Measurements from ENCODE around the gene GPRIN3.

DNA sequence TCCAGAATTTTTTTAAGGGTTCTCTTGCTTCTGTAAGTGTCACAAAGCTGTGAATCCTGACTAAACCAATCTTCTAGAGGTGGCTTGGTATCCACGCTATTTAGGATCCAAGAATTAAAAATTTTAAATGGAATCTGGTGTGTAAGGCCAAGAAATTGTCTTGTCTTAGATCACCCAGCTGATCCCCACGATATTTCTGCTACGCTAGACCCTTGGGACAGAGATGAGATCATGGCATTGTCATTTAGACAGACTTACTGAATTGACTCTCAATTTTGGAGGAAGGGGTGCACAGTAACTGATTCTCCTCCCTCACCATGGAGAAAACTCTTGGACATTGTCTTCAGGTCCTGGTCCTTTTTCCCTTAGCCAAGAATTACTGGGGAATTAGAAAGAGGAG, 5.7 kb downstream of the GPRIN3 start:
- TF ChIP-seq MZF1 (tag by site-specific recombination; IDR thresholded peaks at IDR 0.05; ENCODE audit: borderline replicate concordance) (no peak), ZBTB8A (tag by site-specific recombination; IDR thresholded peaks at IDR 0.05) (no peak), ZNF335 (tag by site-specific recombination; conservative IDR thresholded peaks at IDR 0.05) (no peak), ZFP3 (tag by site-specific recombination; IDR thresholded peaks at IDR 0.05; ENCODE audit: low read depth) (no peak), ZNF155 (tag by site-specific recombination; IDR thresholded peaks at IDR 0.05) (no peak)
- TF ChIP-seq, protein P1, sequence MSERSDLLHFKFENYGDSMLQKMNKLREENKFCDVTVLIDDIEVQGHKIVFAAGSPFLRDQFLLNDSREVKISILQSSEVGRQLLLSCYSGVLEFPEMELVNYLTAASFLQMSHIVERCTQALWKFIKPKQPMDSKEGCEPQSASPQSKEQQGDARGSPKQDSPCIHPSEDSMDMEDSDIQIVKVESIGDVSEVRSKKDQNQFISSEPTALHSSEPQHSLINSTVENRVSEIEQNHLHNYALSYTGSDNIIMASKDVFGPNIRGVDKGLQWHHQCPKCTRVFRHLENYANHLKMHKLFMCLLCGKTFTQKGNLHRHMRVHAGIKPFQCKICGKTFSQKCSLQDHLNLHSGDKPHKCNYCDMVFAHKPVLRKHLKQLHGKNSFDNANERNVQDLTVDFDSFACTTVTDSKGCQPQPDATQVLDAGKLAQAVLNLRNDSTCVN (tag by site-specific recombination; optimal IDR thresholded peaks at IDR 0.05), result no peak
- TF ChIP-seq, protein P2, sequence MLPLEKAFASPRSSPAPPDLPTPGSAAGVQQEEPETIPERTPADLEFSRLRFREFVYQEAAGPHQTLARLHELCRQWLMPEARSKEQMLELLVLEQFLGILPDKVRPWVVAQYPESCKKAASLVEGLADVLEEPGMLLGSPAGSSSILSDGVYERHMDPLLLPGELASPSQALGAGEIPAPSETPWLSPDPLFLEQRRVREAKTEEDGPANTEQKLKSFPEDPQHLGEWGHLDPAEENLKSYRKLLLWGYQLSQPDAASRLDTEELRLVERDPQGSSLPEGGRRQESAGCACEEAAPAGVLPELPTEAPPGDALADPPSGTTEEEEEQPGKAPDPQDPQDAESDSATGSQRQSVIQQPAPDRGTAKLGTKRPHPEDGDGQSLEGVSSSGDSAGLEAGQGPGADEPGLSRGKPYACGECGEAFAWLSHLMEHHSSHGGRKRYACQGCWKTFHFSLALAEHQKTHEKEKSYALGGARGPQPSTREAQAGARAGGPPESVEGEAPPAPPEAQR (tag by site-specific recombination; IDR thresholded peaks at IDR 0.05), result no peak
- TF ChIP-seq, protein P3, sequence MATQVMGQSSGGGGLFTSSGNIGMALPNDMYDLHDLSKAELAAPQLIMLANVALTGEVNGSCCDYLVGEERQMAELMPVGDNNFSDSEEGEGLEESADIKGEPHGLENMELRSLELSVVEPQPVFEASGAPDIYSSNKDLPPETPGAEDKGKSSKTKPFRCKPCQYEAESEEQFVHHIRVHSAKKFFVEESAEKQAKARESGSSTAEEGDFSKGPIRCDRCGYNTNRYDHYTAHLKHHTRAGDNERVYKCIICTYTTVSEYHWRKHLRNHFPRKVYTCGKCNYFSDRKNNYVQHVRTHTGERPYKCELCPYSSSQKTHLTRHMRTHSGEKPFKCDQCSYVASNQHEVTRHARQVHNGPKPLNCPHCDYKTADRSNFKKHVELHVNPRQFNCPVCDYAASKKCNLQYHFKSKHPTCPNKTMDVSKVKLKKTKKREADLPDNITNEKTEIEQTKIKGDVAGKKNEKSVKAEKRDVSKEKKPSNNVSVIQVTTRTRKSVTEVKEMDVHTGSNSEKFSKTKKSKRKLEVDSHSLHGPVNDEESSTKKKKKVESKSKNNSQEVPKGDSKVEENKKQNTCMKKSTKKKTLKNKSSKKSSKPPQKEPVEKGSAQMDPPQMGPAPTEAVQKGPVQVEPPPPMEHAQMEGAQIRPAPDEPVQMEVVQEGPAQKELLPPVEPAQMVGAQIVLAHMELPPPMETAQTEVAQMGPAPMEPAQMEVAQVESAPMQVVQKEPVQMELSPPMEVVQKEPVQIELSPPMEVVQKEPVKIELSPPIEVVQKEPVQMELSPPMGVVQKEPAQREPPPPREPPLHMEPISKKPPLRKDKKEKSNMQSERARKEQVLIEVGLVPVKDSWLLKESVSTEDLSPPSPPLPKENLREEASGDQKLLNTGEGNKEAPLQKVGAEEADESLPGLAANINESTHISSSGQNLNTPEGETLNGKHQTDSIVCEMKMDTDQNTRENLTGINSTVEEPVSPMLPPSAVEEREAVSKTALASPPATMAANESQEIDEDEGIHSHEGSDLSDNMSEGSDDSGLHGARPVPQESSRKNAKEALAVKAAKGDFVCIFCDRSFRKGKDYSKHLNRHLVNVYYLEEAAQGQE (tag by site-specific recombination; IDR thresholded peaks at IDR 0.05), result no peak
- TF ChIP-seq, protein P4, sequence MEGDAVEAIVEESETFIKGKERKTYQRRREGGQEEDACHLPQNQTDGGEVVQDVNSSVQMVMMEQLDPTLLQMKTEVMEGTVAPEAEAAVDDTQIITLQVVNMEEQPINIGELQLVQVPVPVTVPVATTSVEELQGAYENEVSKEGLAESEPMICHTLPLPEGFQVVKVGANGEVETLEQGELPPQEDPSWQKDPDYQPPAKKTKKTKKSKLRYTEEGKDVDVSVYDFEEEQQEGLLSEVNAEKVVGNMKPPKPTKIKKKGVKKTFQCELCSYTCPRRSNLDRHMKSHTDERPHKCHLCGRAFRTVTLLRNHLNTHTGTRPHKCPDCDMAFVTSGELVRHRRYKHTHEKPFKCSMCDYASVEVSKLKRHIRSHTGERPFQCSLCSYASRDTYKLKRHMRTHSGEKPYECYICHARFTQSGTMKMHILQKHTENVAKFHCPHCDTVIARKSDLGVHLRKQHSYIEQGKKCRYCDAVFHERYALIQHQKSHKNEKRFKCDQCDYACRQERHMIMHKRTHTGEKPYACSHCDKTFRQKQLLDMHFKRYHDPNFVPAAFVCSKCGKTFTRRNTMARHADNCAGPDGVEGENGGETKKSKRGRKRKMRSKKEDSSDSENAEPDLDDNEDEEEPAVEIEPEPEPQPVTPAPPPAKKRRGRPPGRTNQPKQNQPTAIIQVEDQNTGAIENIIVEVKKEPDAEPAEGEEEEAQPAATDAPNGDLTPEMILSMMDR (tag by site-specific recombination; IDR thresholded peaks at IDR 0.05), result no peak

All from HEK293 (cell line).